ENCODE data around the gene TRIP12.

DNA sequence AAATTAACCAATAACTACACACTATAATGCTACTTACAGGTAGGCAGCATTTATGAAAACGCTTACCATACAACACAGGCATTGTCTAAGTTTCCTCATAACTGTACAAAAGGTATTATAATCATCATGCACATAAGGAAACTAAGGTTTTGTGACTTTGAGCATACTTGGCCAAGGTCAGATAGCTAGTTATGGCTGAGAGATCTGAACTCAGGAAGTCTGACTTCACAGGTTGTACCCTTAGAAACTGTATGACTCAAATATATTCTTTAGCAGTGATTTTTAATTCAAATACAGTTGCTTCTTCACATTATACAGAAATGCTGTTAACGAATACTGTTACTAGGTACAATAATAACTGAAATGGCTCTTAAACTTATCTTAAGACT is 89.3 kb downstream of the TRIP12 start:
- TF ChIP-seq, protein P1, sequence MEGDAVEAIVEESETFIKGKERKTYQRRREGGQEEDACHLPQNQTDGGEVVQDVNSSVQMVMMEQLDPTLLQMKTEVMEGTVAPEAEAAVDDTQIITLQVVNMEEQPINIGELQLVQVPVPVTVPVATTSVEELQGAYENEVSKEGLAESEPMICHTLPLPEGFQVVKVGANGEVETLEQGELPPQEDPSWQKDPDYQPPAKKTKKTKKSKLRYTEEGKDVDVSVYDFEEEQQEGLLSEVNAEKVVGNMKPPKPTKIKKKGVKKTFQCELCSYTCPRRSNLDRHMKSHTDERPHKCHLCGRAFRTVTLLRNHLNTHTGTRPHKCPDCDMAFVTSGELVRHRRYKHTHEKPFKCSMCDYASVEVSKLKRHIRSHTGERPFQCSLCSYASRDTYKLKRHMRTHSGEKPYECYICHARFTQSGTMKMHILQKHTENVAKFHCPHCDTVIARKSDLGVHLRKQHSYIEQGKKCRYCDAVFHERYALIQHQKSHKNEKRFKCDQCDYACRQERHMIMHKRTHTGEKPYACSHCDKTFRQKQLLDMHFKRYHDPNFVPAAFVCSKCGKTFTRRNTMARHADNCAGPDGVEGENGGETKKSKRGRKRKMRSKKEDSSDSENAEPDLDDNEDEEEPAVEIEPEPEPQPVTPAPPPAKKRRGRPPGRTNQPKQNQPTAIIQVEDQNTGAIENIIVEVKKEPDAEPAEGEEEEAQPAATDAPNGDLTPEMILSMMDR (IDR thresholded peaks at IDR 0.05; ENCODE audit: low read depth, low read length, poor library complexity, severe bottlenecking): no peak
- no peak for TF ChIP-seq EZH2phosphoT487 (IDR thresholded peaks at IDR 0.05; ENCODE audit: borderline replicate concordance, low read length)
